Caco-2 (cell line): ENCODE data around the gene IRS2. TPM values are rescaled to one million over a fixed set of nuclear protein-coding genes. Genes with fewer than 3 reads are reported as not detected.

Source experiments
- BruUV-seq: library from RNA; stranded (reverse); fragments of 400-500 nt; replicated peaks from 2 replicates; lab custom pipeline; 2021; lab: Mats Ljungman, UMichigan
- CTCF ChIA-PET: fragments of 300-600 bp; sonication (Branson Sonifier 250); formaldehyde crosslinking; loops from one replicate; lab custom pipeline; 2022; ENCODE audit warnings: antibody characterized with exemption; lab: Charles Lee
- POLR2A ChIA-PET: fragments of 300-600 bp; sonication (Branson Sonifier 250); formaldehyde crosslinking; loops from one replicate; lab custom pipeline; 2022; ENCODE audit warnings: antibody characterized with exemption; lab: Charles Lee
- DNase-seq, 2 experiments: peaks; one replicate each; pipeline versions ENCODE4 v3.0.0 to v3.0.0-alpha.2; 2020 to 2022
- H3K27me3 ChIP-seq: replicated peaks from 2 replicates; pipeline ENCODE4 v1.6.0; 2011; ENCODE audit warnings: low read length; ENCODE audit not compliant: control insufficient read depth, insufficient read depth
- H3K36me3 ChIP-seq: 2 replicates; pipeline ENCODE4 v1.5.1; 2011; ENCODE audit warnings: low read length; ENCODE audit not compliant: control insufficient read depth, insufficient read depth
- H3K4me1 ChIP-seq: fragments of 250-450 bp; sonication (Bioruptor Pico); 2 replicates; pipeline ENCODE4 v1.5.1; 2020; ENCODE audit warnings: mild to moderate bottlenecking
- H3K4me3 ChIP-seq: 2 replicates; pipeline ENCODE4 v1.5.1; 2011; ENCODE audit warnings: low read depth, mild to moderate bottlenecking, control low read depth, low read length
- H3K9me3 ChIP-seq: fragments of 250-450 bp; sonication (Bioruptor Pico); 2 replicates; pipeline ENCODE4 v1.5.1; 2020; ENCODE audit warnings: mild to moderate bottlenecking, moderate library complexity
- H3K27ac Mint-ChIP-seq: one replicate; pipeline ENCODE4 v1.8.0; 2022; ENCODE audit warnings: mixed read lengths; ENCODE audit not compliant: unreplicated experiment
- H3K27me3 Mint-ChIP-seq: one replicate; pipeline ENCODE4 v1.8.0; 2022; ENCODE audit warnings: mixed read lengths; ENCODE audit not compliant: insufficient read depth, unreplicated experiment
- H3K36me3 Mint-ChIP-seq: one replicate; pipeline ENCODE4 v1.8.0; 2022; ENCODE audit warnings: mild to moderate bottlenecking, mixed read lengths; ENCODE audit not compliant: insufficient read depth, unreplicated experiment
- H3K4me1 Mint-ChIP-seq: one replicate; pipeline ENCODE4 v1.8.0; 2022; ENCODE audit warnings: low read depth, mixed read lengths; ENCODE audit not compliant: unreplicated experiment
- H3K4me3 Mint-ChIP-seq: one replicate; pipeline ENCODE4 v1.8.0; 2022; ENCODE audit warnings: mild to moderate bottlenecking, moderate library complexity, mixed read lengths; ENCODE audit not compliant: unreplicated experiment
- H3K9me3 Mint-ChIP-seq: one replicate; pipeline ENCODE4 v1.8.0; 2022; ENCODE audit warnings: mixed read lengths; ENCODE audit not compliant: unreplicated experiment
- intact Hi-C: fragments of 100-400 bp; cut with micrococcal nuclease; formaldehyde crosslinking; loops from one replicate; pipeline ENCODE4 v1.10.0; 2022; ENCODE audit not compliant: unreplicated experiment
- total RNA-seq: library from RNA; stranded (reverse); gene quantifications from 2 replicates; pipeline ENCODE4 v1.2.3, GENCODE V29; 2022
- TF ChIP-seq, protein P1 (sequence below), 2 experiments: fragments of 200-600 bp in 1 of 2; IDR thresholded peaks; 1 replicate in 1 of 2; 2 replicates in 1 of 2; pipeline versions ENCODE4 v1.5.1 to v1.8.0; 2011 to 2022; ENCODE audit warnings: antibody characterized with exemption in 1 of 2, control low read depth in 1 of 2, inconsistent platforms in 1 of 2, low read depth in 1 of 2, low read length in 1 of 2, mild to moderate bottlenecking in 1 of 2, moderate library complexity in 1 of 2; ENCODE audit not compliant: insufficient read depth in 1 of 2, severe bottlenecking in 1 of 2, unreplicated experiment in 1 of 2

The IRS2 gene
- total RNA-seq, 1 experiment from 2014 or later: 5.5 TPM

DNA sequence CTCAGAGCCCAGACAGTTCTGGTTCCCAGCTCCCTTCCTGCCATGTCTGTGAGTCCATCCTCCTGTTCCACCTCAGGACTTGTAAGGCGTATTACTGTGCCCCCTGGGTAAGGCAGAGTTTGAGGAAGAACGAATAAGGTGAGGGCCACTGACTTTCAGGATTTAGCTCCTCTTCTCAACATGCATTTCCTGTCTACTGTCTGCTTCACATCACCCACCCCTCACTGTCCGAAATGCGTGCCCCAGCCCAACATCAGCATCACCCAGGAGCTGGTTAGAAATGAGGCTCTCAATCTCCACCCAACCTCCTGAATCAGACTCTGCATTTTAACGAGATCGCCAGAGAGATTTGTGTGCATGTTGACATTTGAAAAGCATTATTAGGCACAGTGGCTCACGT lies 44.4 kb downstream of the IRS2 start:
- intact Hi-C loops: no loop called here
- Histone ChIP-seq H3K4me3 (no peak overlapping the region), H3K27me3 (no peaks in the 10 kb centered on the region), H3K9me3 (no peaks in the 10 kb centered on the region), H3K4me1 (peaks cover 4% of the 10 kb centered on the region; the same call in 1 of the 2 replicates), H3K36me3 (no peaks in the 10 kb centered on the region)
- H3K27ac Mint-ChIP-seq: no peak overlapping the region
- BruUV-seq: no TSS peak
- TF ChIP-seq, protein P1, sequence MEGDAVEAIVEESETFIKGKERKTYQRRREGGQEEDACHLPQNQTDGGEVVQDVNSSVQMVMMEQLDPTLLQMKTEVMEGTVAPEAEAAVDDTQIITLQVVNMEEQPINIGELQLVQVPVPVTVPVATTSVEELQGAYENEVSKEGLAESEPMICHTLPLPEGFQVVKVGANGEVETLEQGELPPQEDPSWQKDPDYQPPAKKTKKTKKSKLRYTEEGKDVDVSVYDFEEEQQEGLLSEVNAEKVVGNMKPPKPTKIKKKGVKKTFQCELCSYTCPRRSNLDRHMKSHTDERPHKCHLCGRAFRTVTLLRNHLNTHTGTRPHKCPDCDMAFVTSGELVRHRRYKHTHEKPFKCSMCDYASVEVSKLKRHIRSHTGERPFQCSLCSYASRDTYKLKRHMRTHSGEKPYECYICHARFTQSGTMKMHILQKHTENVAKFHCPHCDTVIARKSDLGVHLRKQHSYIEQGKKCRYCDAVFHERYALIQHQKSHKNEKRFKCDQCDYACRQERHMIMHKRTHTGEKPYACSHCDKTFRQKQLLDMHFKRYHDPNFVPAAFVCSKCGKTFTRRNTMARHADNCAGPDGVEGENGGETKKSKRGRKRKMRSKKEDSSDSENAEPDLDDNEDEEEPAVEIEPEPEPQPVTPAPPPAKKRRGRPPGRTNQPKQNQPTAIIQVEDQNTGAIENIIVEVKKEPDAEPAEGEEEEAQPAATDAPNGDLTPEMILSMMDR (IDR thresholded peaks at IDR 0.05; ENCODE audit: insufficient read depth in 1 of 2, low read depth in 1 of 2, low read length in 1 of 2, severe bottlenecking in 1 of 2, unreplicated experiment in 1 of 2): no peak
- H3K9me3 Mint-ChIP-seq: no peaks in the 10 kb centered on the region
- no peak for DNase-seq
- H3K4me3 Mint-ChIP-seq: no peak overlapping the region
- ChIA-PET CTCF (no interaction called here), POLR2A (no interaction called here)
- H3K27me3 Mint-ChIP-seq: no peaks in the 10 kb centered on the region
- peaks cover 5% of the 10 kb centered on the region for H3K36me3 Mint-ChIP-seq
- peaks cover 7% of the 10 kb centered on the region for H3K4me1 Mint-ChIP-seq

DNA sequence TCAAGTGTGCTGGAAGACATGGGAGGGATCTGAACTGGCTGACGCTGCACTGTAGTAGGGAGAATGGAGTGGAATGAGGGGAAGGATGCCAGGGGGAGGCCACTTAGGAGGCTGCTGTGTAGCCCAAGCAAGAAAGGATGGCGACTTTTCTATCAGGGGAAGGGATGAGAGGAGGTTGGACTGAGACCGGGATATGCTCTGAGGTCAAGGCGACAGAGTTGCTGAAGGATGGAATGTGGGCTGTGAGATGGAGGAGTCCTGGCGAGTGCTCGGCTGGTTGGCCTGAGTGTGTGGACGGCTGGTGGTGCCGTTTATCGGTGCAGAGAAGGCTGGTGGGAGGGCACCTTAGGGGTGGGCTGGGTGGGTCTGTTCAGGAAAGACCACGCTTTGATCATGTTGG lies 45.7 kb downstream of the IRS2 start:
- no peaks in the 10 kb centered on the region for H3K9me3 ChIP-seq
- POLR2A ChIA-PET: no interaction called here
- Mint-ChIP-seq H3K4me1 (peaks cover 7% of the 10 kb centered on the region), H3K9me3 (no peaks in the 10 kb centered on the region), H3K4me3 (no peak overlapping the region), H3K36me3 (peaks cover 5% of the 10 kb centered on the region), H3K27ac (no peak overlapping the region), H3K27me3 (no peaks in the 10 kb centered on the region)
- BruUV-seq: no TSS peak
- H3K36me3 ChIP-seq: no peaks in the 10 kb centered on the region
- CTCF ChIA-PET: no interaction called here
- peaks cover 4% of the 10 kb centered on the region; the same call in 1 of the 2 replicates for H3K4me1 ChIP-seq
- no peak for DNase-seq
- TF ChIP-seq, protein P1 (IDR thresholded peaks at IDR 0.05; ENCODE audit: insufficient read depth in 1 of 2, low read depth in 1 of 2, low read length in 1 of 2, severe bottlenecking in 1 of 2, unreplicated experiment in 1 of 2): no peak
- no peaks in the 10 kb centered on the region for H3K27me3 ChIP-seq
- intact Hi-C loops: no loop called here
- H3K4me3 ChIP-seq: no peak overlapping the region

DNA sequence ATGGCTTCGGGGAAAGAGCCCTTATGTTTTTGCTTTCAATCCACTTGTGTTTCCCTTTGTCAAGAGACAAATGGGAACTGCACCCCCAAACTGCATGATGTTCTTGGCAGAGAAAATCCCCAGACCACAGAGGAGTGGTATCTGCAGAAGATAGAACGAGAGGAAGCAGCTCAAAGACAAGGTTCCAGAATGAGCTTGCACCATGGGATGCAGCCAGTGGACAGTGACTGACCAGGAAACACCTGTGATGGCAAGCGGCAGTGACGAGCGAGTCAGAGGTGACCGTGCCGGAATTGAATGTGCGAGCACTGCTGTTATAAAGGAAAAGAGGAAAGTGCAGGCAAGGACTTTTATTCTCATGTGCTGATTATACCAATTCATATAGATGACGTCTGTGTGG lies 46.3 kb downstream of the IRS2 start:
- CTCF ChIA-PET: no interaction called here

More for the DNA sequence above, 46.3 kb downstream of the IRS2 start:
- no peak overlapping the region for H3K4me3 ChIP-seq
- H3K27ac Mint-ChIP-seq: no peak overlapping the region
- H3K9me3 Mint-ChIP-seq: no peaks in the 10 kb centered on the region
- H3K27me3 ChIP-seq: no peaks in the 10 kb centered on the region
- peaks cover 7% of the 10 kb centered on the region for H3K4me1 Mint-ChIP-seq
- H3K9me3 ChIP-seq: no peaks in the 10 kb centered on the region
- H3K4me1 ChIP-seq: peaks cover 4% of the 10 kb centered on the region; the same call in 1 of the 2 replicates
- H3K4me3 Mint-ChIP-seq: no peak overlapping the region
- TF ChIP-seq, protein P1 (IDR thresholded peaks at IDR 0.05; ENCODE audit: insufficient read depth in 1 of 2, low read depth in 1 of 2, low read length in 1 of 2, severe bottlenecking in 1 of 2, unreplicated experiment in 1 of 2): no peak
- no peaks in the 10 kb centered on the region for H3K27me3 Mint-ChIP-seq
- no peaks in the 10 kb centered on the region for H3K36me3 ChIP-seq
- DNase-seq: no peak
- peaks cover 5% of the 10 kb centered on the region for H3K36me3 Mint-ChIP-seq
- POLR2A ChIA-PET: no interaction called here
- BruUV-seq: no TSS peak
- intact Hi-C loops: no loop called here
